GM18520 (cell line): ENCODE data around the gene FAM163B.

ENCODE experiments used
- ATAC-seq: cut with Tn5 transposase; IDR thresholded peaks from one replicate; pipeline ENCODE4 v1.9.1; 2021; ENCODE audit not compliant: unreplicated experiment

Gene FAM163B

DNA sequence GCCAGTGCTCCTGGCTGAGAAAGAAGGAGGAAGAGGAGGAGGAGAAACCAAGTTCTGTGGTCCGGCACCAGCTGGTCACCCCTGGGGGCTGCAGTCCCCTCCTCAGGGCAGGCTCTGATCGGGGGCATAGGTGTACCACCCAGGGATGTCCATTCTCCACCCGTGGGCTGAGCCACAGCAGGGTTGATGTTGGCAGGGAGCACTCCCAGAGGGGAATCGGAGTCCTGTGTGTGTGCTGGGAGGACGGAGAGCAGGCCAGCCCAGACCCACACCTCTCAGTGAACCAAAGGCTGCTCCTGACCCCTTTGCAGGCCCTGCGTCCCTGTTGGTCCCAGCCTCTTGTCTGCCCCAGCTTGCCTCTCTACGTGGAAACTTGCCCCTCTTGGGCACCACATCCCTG is 79.3 kb downstream of the FAM163B start:
- ATAC-seq = no peak

- no peak for ATAC-seq
These were observed 79.7 kb downstream of the FAM163B start for GRCh38 chr9:133529457-133529856.

DNA sequence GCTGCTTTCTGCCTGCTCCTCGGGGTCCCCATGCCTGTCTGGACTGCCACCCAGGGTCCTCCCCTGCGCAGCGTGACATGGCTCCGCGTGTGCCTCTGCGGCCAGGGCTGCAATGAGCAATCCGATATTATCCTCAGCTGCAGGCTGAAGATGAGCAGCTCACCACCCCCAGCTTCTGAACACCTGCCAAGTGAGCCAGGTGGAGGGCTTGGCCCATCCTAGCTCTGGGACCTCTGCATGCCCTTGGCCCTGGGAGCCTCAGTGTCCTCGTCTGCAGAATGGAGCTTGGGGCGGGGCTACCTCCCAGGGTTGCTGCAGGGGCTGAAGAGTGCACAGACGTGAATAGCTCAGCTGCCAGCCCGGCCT is 80.3 kb downstream of the FAM163B start:
- ATAC-seq = no peak

GRCh38 chr9:133528001-133528875 is 81.0 kb downstream of the FAM163B start:
- no peak for ATAC-seq

GRCh38 chr9:133527444-133527920 is 81.7 kb downstream of the FAM163B start:
- ATAC-seq = no peak
